Activated naive CD8-positive, alpha-beta T cell treated with anti-CD3 and anti-CD28 coated beads, Interleukin-2, amount 10 ng/mL, durations not matched to agents 7 days and 5 days (primary cell): ENCODE results near the gene SLC48A1. TPM values are rescaled to one million over a fixed set of nuclear protein-coding genes. Genes with fewer than 3 reads are reported as not detected.
A peak's percentile ranks its signal among the peaks of the same experiment; 100 is the strongest.

ENCODE experiments used
- ATAC-seq: fragments of 150-1000 bp; cut with Tn5 transposase; one replicate; pipeline ENCODE4 v1.10.0; 2021; ENCODE audit warnings: low read depth, moderate library complexity
- POLR2A ChIA-PET: fragments of 350-600 bp; sonication (Branson Sonifier 250); formaldehyde crosslinking; loops from one replicate; lab custom pipeline; 2021; ENCODE audit warnings: antibody characterized with exemption; lab: Charles Lee
- DNase-seq: peaks from one replicate; pipeline ENCODE4 v3.0.0; 2021
- H3K27ac Mint-ChIP-seq: one replicate; pipeline ENCODE4 v1.8.0; 2022; ENCODE audit warnings: mild to moderate bottlenecking, mixed read lengths
- H3K27me3 Mint-ChIP-seq: one replicate; pipeline ENCODE4 v1.8.0; 2022; ENCODE audit warnings: mild to moderate bottlenecking, moderate library complexity, mixed read lengths
- H3K36me3 Mint-ChIP-seq: one replicate; pipeline ENCODE4 v1.8.0; 2021; ENCODE audit warnings: mild to moderate bottlenecking, mixed read lengths
- H3K4me1 Mint-ChIP-seq: one replicate; pipeline ENCODE4 v1.8.0; 2021; ENCODE audit warnings: mixed read lengths
- H3K4me3 Mint-ChIP-seq: one replicate; pipeline ENCODE4 v1.8.0; 2022; ENCODE audit warnings: mild to moderate bottlenecking, moderate library complexity, mixed read lengths
- H3K9me3 Mint-ChIP-seq: one replicate; pipeline ENCODE4 v1.8.0; 2021; ENCODE audit warnings: mixed read lengths
- total RNA-seq, 2 experiments: library from RNA; stranded (reverse); gene quantifications; one replicate each; pipeline ENCODE4 v1.2.3, GENCODE V29; 2021

SLC48A1 gene
- total RNA-seq, 2 experiments from 2014 or later = 13.4 to 13.9 TPM

DNA sequence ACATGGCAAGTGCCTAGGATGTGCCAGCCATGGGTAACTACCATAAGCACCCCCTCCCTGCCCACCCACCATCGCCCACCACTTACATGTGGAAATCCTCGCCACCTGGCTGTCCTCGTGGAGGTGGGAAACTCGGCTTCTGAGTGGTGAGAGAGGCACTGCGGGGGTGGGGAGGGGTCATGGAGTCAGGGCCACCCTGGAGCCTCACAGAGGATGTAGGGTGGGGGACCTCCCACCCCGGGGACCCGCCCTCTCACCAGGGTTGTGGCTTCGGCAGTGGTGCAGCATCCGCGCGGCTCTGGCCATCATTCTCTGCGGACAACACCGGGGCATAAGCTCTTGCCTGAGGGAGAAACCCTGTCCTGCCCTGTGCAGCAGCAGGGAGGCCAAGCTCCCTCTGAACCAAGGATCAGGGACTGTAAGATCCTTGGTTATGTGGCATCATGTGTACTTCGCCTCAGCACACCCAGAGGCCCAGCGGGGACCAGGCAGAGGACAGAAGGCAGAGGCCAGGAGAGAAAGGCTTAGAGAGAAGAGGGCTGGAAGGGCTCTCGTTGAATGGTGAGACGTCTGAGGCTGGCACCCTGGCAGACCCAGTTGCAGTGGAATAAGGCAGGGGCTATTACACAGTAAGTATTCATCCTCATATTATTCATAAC, 35.0 kb upstream of the SLC48A1 start:
- Mint-ChIP-seq H3K27ac (no peak overlapping the region), H3K9me3 (no peaks in the 10 kb centered on the region), H3K27me3 (no peaks in the 10 kb centered on the region), H3K4me3 (no peak overlapping the region), H3K4me1 (peaks cover 19% of the 10 kb centered on the region), H3K36me3 (no peaks in the 10 kb centered on the region)
- POLR2A ChIA-PET = no interaction called here
- DNase-seq (no peak), ATAC-seq (no peak)

DNA sequence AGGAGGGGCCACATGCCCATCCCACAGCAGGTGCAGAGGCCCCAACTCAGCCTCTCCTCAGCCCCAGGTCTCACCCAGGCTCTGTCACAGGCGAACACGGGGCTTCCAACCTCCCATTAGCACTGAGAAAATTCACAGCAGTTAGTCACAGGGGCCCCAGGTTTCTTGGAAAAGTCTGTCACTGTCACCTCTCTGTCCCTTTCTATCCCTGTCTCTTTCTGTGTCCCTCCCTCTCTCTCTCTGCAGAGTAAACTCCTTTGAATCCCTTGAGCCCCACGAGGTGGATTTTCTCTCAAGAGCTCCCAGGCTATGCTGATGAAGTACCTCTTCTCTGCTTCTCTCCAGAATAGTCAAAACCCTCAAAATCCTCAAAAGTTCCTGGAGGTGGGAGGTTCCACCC, 33.7 kb upstream of the SLC48A1 start:
- H3K27ac Mint-ChIP-seq = no peak overlapping the region
- POLR2A ChIA-PET = interaction anchor here (1.2 kb wide), 1 partner anchor 74 kb away, joined by 3 read pairs; no protein-coding TSS in a partner anchor
- H3K36me3 Mint-ChIP-seq = no peaks in the 10 kb centered on the region

DNA sequence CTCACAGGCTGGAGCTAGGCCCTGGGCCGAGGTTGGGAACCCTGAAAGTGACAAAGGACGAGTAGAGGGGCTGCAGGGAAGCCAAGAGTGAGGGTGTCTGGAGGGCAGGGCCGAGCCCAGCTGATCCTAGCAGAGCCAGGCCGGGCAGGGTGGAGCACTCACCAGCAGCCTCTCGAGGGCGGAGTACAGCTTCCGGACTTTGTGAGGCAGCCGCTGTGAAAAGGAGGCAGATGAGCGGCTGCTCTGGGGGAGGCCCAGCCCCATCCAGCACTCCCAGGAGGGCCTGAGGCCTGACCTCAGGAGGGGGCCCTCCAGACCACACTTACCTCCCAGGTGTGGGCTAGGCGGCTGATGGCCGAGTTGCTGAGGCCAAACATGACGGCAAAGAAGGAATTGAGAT, 33.1 kb upstream of the SLC48A1 start:
- Mint-ChIP-seq H3K4me1 (peaks cover 19% of the 10 kb centered on the region), H3K27me3 (peaks cover 10% of the 10 kb centered on the region), H3K27ac (no peak overlapping the region), H3K9me3 (no peaks in the 10 kb centered on the region), H3K36me3 (no peaks in the 10 kb centered on the region), H3K4me3 (no peak overlapping the region)
- DNase-seq = no peak
- ATAC-seq = no peak
- POLR2A ChIA-PET = interaction anchor here (1.2 to 2.3 kb wide), 3 partner anchors 33 to 98 kb away, joined by 3 to 8 read pairs (median 7); partner anchors contain the start of gene SLC48A1

More for the DNA sequence above, 33.7 kb upstream of the SLC48A1 start:
- Mint-ChIP-seq H3K27me3 (peaks cover 6% of the 10 kb centered on the region), H3K9me3 (no peaks in the 10 kb centered on the region), H3K4me1 (peaks cover 19% of the 10 kb centered on the region), H3K4me3 (no peak overlapping the region)
- ATAC-seq (no peak), DNase-seq (no peak)

DNA sequence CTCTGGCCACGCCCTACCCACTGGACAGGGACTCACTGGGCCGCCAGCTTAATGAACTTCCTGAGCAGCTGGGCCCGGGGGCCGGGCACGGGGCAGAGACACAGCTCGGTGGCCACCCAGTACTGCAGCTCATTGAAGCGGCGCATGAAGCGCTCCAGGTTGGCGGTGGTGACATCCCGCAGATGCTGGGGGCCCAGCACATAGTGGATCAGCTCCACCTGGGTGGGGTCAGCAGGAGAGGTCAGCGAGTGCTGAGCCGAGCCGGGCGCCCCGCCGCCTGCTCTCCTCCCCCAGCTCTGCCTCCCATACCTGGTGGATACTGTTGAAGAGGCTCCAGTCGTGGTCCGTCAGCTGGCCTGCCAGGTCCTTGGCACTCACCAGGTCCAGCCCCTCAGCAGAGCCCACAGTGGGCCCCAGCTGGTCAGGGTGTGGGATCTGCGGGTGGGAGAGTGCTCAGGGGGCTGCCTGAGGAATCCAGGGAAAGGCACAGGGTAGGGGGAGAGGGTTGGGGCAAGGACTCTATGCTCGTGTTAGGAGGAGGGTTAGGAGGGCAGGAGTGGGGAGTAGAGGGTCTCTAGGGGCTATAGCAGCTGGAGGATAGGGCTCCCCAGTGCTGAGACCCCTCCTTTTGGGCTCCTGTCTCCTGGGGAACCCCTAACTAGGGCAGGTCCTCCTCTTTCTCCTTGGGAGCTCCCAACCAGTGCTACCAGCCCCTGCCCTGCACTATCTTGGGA, 32.3 kb upstream of the SLC48A1 start:
- Mint-ChIP-seq H3K4me3 (no peak overlapping the region), H3K27me3 (peaks cover 12% of the 10 kb centered on the region)

DNA sequence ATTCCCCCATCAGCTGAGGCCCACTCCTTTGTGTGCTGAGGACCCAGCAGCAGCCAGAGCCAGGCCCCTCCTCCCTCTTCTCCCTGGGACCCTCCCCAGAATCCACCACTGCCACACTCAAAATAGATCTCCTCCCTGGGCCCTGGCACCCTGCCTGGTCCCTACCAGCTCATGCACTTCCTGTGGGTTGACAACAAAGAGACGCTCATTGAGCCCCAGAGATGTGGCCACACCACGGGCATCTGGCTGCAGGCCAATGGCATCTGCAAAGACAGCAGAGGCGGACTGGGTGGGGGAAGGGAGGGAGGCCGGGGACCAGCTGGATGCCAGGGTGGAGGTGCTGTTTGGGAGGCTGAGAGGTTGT, 31.7 kb upstream of the SLC48A1 start:
- DNase-seq = peak; percentile 55
- no peak overlapping the region for H3K27ac Mint-ChIP-seq
- POLR2A ChIA-PET = interaction anchor here (0.7 to 4.8 kb wide), 8 partner anchors 8 to 97 kb away, joined by 3 to 37 read pairs (median 4); partner anchors contain the start of genes ENDOU and SLC48A1
- H3K4me1 Mint-ChIP-seq = peaks cover 19% of the 10 kb centered on the region
- H3K27me3 Mint-ChIP-seq = peaks cover 14% of the 10 kb centered on the region
- H3K9me3 Mint-ChIP-seq = no peaks in the 10 kb centered on the region
- no peak overlapping the region for H3K4me3 Mint-ChIP-seq
- no peaks in the 10 kb centered on the region for H3K36me3 Mint-ChIP-seq
- ATAC-seq = peak; percentile 54

More for the DNA sequence above, 32.3 kb upstream of the SLC48A1 start:
- no peak for ATAC-seq
- H3K4me1 Mint-ChIP-seq = peaks cover 19% of the 10 kb centered on the region
- DNase-seq = no peak
- H3K9me3 Mint-ChIP-seq = no peaks in the 10 kb centered on the region
- no peaks in the 10 kb centered on the region for H3K36me3 Mint-ChIP-seq
- no peak overlapping the region for H3K27ac Mint-ChIP-seq
- POLR2A ChIA-PET = interaction anchor here (0.7 to 4.8 kb wide), 8 partner anchors 8 to 98 kb away, joined by 3 to 37 read pairs (median 4); partner anchors contain the start of genes ENDOU and SLC48A1

DNA sequence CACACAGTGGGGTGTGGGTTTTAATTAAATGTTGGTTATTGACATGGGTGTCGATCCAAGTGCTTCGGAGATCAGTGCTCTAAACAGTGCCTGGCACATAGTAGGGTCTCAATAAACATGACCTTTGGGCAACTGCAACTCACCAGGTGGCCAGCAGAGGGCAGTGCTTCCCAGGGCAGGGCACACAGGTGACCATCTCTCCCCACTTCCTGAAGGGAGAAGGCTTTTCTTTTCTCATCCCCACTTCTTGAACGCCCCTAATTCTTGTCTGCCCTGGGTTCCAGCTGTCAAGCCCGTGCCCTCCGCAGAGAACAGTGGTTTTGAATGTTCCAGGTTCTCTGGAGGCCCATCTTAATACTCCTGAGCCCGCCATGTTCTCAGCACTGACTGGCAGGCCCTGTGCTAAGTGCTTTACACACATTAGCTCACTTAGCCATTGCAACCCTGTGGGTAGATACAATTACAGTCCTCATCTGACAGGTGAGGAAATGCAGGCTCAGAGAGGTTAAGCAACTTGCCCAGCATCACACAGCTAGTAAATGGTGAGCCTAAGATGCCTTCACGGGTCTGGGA, 30.7 kb upstream of the SLC48A1 start:
- Mint-ChIP-seq H3K36me3 (no peaks in the 10 kb centered on the region), H3K4me3 (no peak overlapping the region), H3K27me3 (peaks cover 14% of the 10 kb centered on the region), H3K9me3 (no peaks in the 10 kb centered on the region), H3K27ac (no peak overlapping the region), H3K4me1 (peaks cover 16% of the 10 kb centered on the region)
- POLR2A ChIA-PET = interaction anchor here (0.6 to 4.8 kb wide), 9 partner anchors 14 to 96 kb away, joined by 3 to 37 read pairs (median 4); no protein-coding TSS in a partner anchor
- DNase-seq (peak; percentile 84), ATAC-seq (peak; percentile 23)

DNA sequence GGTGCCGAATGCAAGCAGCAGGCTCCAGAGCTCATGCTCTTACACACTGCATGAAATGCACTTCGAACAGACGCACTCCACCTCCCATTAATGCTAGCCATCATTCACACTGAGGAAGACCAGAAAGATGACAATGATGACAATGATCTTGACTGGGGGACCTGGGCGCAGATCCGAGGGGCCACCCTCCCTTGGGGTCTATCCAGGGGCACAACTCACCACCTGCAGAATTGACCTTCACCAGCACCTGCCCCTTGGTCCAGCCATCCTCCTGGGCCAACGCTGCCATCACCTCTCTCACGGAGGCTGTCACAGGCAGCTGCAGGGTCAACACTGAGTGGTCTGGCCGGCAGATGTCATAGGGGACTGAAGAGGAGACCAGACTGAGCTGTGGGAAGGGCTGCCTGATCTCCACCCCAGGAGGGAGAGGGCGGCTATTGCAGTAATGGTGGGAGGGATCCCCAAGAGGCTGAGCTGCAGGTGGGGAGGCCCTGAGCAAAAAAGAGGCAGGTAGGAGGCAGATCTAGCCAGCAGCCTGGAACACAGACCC, 29.7 kb upstream of the SLC48A1 start:
- Mint-ChIP-seq H3K27me3 (peaks cover 14% of the 10 kb centered on the region), H3K9me3 (no peaks in the 10 kb centered on the region), H3K4me3 (no peak overlapping the region), H3K4me1 (peaks cover 16% of the 10 kb centered on the region), H3K27ac (no peak overlapping the region), H3K36me3 (no peaks in the 10 kb centered on the region)
- no peak for DNase-seq
- POLR2A ChIA-PET = interaction anchor here (0.6 to 4.8 kb wide), 6 partner anchors 23 to 94 kb away, joined by 3 to 37 read pairs (median 4); partner anchors contain the start of gene SLC48A1
- ATAC-seq = no peak

DNA sequence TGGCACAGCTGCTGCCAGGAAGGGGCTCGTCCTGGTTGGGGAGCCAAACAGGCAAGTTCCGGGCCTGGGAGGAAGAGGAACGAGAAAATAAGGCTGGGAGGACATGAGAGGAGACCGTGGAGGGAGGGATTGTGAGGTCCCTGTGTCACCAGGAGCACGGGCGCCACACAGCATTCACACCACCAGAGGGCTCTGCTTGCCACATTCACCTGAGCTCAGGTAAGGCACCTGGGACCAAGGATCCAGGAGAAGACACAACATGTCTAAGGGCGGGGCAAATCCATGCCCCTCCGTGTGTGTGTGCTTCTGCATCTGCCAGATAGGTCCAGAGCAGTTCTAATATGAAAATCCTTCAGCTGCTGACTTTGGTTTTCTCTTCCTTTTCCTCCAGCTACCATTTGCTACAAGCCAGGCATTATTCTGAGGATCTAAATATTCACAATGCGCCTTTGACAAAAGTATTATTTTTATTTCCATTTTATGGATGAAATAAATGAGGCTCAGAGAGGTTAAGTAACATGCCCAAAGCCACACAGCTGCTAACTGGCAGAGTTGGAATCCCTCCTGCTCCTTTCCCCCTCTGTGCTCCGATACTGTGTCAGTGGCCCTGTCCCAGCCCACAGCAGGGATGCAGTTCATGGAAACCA, 28.9 kb upstream of the SLC48A1 start:
- no peak overlapping the region for H3K4me3 Mint-ChIP-seq
- no peaks in the 10 kb centered on the region for H3K36me3 Mint-ChIP-seq
- ATAC-seq (peak; percentile 28), DNase-seq (peak; percentile 67)
- POLR2A ChIA-PET = interaction anchor here (0.6 to 4.8 kb wide), 5 partner anchors 22 to 93 kb away, joined by 3 to 37 read pairs (median 4); partner anchors contain the start of gene SLC48A1
- H3K27me3 Mint-ChIP-seq = peaks cover 14% of the 10 kb centered on the region
- no peak overlapping the region for H3K27ac Mint-ChIP-seq
- peaks cover 16% of the 10 kb centered on the region for H3K4me1 Mint-ChIP-seq
- no peaks in the 10 kb centered on the region for H3K9me3 Mint-ChIP-seq

DNA sequence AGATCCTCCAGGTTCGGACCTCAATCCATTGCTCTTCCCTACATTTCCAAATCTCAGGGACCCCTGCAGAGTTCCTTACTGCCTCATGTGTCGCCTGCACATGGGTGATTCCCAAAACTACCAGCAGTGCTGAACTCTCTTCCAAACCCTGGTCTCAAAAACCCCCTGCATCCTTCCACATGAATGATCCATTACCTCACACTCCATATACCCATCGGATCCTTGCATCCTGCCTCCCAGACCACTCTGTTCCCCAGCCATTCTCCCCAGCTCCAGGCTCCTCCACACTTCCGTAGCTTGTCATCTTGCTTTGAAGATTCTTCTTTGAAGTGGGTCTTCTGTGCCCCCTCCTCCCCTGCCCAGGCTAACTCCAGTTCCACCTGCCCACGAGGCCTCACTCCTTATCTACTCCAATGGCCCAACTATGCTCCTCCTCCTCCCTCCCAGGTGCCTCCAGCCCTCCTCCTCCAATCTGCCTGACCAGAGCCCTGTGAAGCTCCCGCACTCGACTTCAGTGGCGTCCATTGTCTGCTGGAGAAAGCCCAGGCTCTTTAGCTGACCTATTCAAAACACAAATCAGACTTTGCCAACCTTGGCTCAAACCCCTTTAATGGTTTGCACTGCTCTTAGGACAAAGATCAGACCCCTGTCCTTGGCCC, 28.1 kb upstream of the SLC48A1 start:
- no peaks in the 10 kb centered on the region for H3K36me3 Mint-ChIP-seq
- POLR2A ChIA-PET = interaction anchor here (0.6 to 4.8 kb wide), 5 partner anchors 22 to 92 kb away, joined by 3 to 37 read pairs (median 4); no protein-coding TSS in a partner anchor
- H3K27ac Mint-ChIP-seq = no peak overlapping the region
- no peaks in the 10 kb centered on the region for H3K9me3 Mint-ChIP-seq
- DNase-seq = no peak
- H3K4me1 Mint-ChIP-seq = peaks cover 10% of the 10 kb centered on the region
- no peak for ATAC-seq
- H3K4me3 Mint-ChIP-seq = no peak overlapping the region
- H3K27me3 Mint-ChIP-seq = peaks cover 14% of the 10 kb centered on the region

DNA sequence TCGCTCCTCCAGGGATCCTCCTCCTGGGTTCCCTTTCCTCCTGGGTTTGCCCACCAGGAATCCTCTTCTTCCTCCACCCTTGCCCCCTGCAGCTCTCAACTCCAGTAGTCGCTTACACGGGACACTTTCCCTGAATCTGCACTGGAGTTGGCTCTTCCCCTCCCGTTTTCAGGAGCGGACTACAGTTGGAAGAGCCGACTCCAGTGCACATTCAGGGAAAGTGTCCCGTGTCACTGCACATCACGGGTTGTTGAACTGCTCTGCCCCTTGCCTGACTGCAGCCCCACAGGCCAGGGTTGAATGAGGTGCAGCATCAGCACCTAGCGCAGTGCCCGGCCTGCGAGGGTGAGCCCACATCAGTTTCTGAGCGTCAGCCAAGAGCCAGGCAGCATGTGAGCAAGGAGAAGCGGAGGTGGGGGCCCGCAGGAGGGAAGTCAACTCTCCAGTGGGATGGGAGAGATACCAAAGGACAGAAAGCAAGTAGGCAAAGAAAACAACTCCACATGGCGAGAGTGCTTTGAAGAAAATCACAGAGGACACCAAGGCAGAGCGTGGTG, 27.5 kb upstream of the SLC48A1 start:
- no peak overlapping the region for H3K27ac Mint-ChIP-seq
- peaks cover 14% of the 10 kb centered on the region for H3K27me3 Mint-ChIP-seq
- no peak overlapping the region for H3K4me3 Mint-ChIP-seq
- DNase-seq (no peak), ATAC-seq (no peak)
- no peaks in the 10 kb centered on the region for H3K36me3 Mint-ChIP-seq
- no peaks in the 10 kb centered on the region for H3K9me3 Mint-ChIP-seq
- peaks cover 10% of the 10 kb centered on the region for H3K4me1 Mint-ChIP-seq
- POLR2A ChIA-PET = interaction anchor here (0.7 to 4.8 kb wide), 2 partner anchors 21 to 68 kb away, joined by 3 to 37 read pairs; no protein-coding TSS in a partner anchor

DNA sequence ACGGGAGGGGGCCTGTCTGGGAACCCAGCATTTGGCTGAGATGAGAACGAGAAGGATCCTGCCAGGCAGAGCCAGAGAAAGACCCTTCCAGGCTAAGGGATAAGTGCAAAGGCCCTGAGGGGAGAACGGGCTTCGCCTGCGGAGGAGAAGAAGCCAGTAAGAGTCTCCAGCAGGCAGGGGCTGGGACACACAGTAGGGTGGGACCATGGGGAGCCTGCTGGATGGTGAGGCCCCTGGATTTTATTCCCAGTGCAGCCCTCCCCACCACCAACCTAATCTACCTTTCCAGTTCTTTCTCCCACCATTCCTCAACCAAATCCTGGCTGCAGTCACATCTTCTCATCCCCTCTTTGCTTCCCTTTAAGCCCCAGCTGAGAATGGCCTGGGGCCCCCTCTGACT, 27.0 kb upstream of the SLC48A1 start:
- no peaks in the 10 kb centered on the region for H3K36me3 Mint-ChIP-seq
- H3K27ac Mint-ChIP-seq = no peak overlapping the region
- POLR2A ChIA-PET = no interaction called here
- H3K4me1 Mint-ChIP-seq = peaks cover 10% of the 10 kb centered on the region
- no peak overlapping the region for H3K4me3 Mint-ChIP-seq
- no peaks in the 10 kb centered on the region for H3K9me3 Mint-ChIP-seq
- H3K27me3 Mint-ChIP-seq = peaks cover 14% of the 10 kb centered on the region
- DNase-seq (no peak), ATAC-seq (no peak)

DNA sequence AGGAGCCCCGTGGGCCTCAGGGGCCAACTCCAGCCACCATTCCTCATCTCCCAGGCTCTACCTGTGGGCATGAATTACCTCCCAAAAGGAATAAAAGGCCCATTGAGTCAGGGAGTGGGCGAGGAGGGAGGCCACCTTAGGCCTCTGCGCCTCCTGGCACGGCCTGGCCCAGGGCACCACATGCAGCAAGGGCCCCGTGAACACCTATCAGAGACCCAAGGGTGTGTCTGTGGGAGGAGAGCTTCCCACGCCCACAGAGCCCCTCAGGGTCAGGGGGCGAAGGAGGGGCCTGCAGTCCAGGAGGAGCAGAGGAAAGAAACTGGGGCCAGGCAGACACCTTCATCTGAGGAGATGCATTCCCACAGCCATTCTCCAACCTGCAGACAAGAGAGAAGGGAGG, 26.5 kb upstream of the SLC48A1 start:
- H3K27ac Mint-ChIP-seq = no peak overlapping the region
- H3K9me3 Mint-ChIP-seq = no peaks in the 10 kb centered on the region
- H3K36me3 Mint-ChIP-seq = no peaks in the 10 kb centered on the region
- peaks cover 14% of the 10 kb centered on the region for H3K27me3 Mint-ChIP-seq
- POLR2A ChIA-PET = no interaction called here
- DNase-seq (no peak), ATAC-seq (no peak)
- no peak overlapping the region for H3K4me3 Mint-ChIP-seq
- H3K4me1 Mint-ChIP-seq = peaks cover 6% of the 10 kb centered on the region
